Suprapubic skin (tissue), 4 donors: Measurements from ENCODE around the gene NCBP2. TPM values are rescaled to one million over a fixed set of nuclear protein-coding genes. Genes with fewer than 3 reads are reported as not detected.

Experiments used
- DNase-seq, 2 donors: peaks; one replicate each; pipeline ENCODE4 v3.0.0-alpha.2; 2019; ENCODE audit warnings: low spot score in 2 of 2
- H3K27ac ChIP-seq: fragments of 200-600 bp; sonication (generic); one replicate; pipeline ENCODE4 v1.5.1; 2019
- H3K27me3 ChIP-seq: fragments of 200-600 bp; sonication (generic); one replicate; pipeline ENCODE4 v1.5.1; 2019
- H3K36me3 ChIP-seq: fragments of 200-600 bp; sonication (generic); one replicate; pipeline ENCODE4 v1.5.1; 2019
- H3K4me1 ChIP-seq: fragments of 200-600 bp; sonication (generic); one replicate; pipeline ENCODE4 v1.5.1; 2019
- H3K4me3 ChIP-seq: fragments of 200-600 bp; sonication (generic); one replicate; pipeline ENCODE4 v1.5.1; 2019; ENCODE audit warnings: mild to moderate bottlenecking
- H3K9me3 ChIP-seq: fragments of 200-600 bp; sonication (generic); one replicate; pipeline ENCODE4 v1.5.1; 2019
- CTCF ChIP-seq, 2 donors: fragments of 200-600 bp in 1 of 2; fragments of 450-650 bp in 1 of 2; sonication (generic) in 1 of 2; IDR thresholded peaks; one replicate each; pipeline ENCODE4 v1.5.1; 2016 to 2019; ENCODE audit warnings: antibody characterized with exemption in 2 of 2, mild to moderate bottlenecking in 1 of 2, moderate library complexity in 1 of 2
- EP300 ChIP-seq: sonication (generic); formaldehyde crosslinking; IDR thresholded peaks from one replicate; pipeline ENCODE4 v1.6.1; 2017; ENCODE audit warnings: antibody characterized with exemption
- POLR2A ChIP-seq, 2 donors: fragments of 450-650 bp; IDR thresholded peaks; one replicate each; pipeline ENCODE4 v1.6.1; 2017; ENCODE audit warnings: antibody characterized with exemption in 2 of 2, mild to moderate bottlenecking in 2 of 2, moderate library complexity in 2 of 2
- POLR2AphosphoS5 ChIP-seq, 3 donors: sonication (generic); formaldehyde crosslinking; IDR thresholded peaks; one replicate each; pipeline ENCODE4 v1.6.1; 2017; ENCODE audit warnings: antibody characterized with exemption in 3 of 3
- WGBS: methylation state at CpG from one replicate; pipeline ENCODE4 v1.1.5; 2018; 5-methylcytosine and 5-hydroxymethylcytosine counted together
- total RNA-seq, 4 donors: library from RNA; depleted of rRNA; stranded (reverse); fragments of >200 nt; gene quantifications; one replicate each; pipeline ENCODE4 v1.1.0, GENCODE V29; 2016

Gene NCBP2
- total RNA-seq, 4 donors from 2014 or later = 27.1 to 33.0 (median 28.3) TPM

GRCh38 chr3:196966526-196967401 lies 24.4 kb upstream of the NCBP2 start:
- DNase-seq = peak in 1 of 2 donors; percentile 61
- 79% methylated on average over 26 of the region's 47 CpGs for WGBS
- peaks cover 15% of the 10 kb centered on the region for H3K4me1 ChIP-seq

GRCh38 chr3:196965804-196966173 lies 23.5 kb upstream of the NCBP2 start:
- Histone ChIP-seq H3K27me3 (no peaks in the 10 kb centered on the region), H3K9me3 (no peaks in the 10 kb centered on the region), H3K4me3 (no peak overlapping the region), H3K36me3 (peaks cover 8% of the 10 kb centered on the region), H3K4me1 (peaks cover 15% of the 10 kb centered on the region), H3K27ac (no peak overlapping the region)
- WGBS = 93% methylated on average over 10 of the region's 10 CpGs
- no peak for TF ChIP-seq POLR2A (IDR thresholded peaks at IDR 0.05)
- no peak for TF ChIP-seq EP300
- DNase-seq = no peak

More at GRCh38 chr3:196966526-196967401, 24.4 kb upstream of the NCBP2 start:
- Histone ChIP-seq H3K27me3 (no peaks in the 10 kb centered on the region), H3K4me3 (no peak overlapping the region), H3K36me3 (peaks cover 8% of the 10 kb centered on the region), H3K9me3 (no peaks in the 10 kb centered on the region), H3K27ac (no peak overlapping the region)
- TF ChIP-seq POLR2A (IDR thresholded peaks at IDR 0.05) (no peak), EP300 (no peak), POLR2AphosphoS5 (IDR thresholded peaks at IDR 0.05) (no peak), CTCF (IDR thresholded peaks at IDR 0.05) (no peak)

- TF ChIP-seq EP300 = no peak
- TF ChIP-seq POLR2A (IDR thresholded peaks at IDR 0.05) = no peak
- TF ChIP-seq CTCF (IDR thresholded peaks at IDR 0.05) = no peak
- no peak for TF ChIP-seq POLR2AphosphoS5 (IDR thresholded peaks at IDR 0.05)
- Histone ChIP-seq H3K27ac (no peak overlapping the region), H3K36me3 (peaks cover 8% of the 10 kb centered on the region), H3K4me3 (no peak overlapping the region), H3K27me3 (no peaks in the 10 kb centered on the region), H3K9me3 (no peaks in the 10 kb centered on the region), H3K4me1 (peaks cover 15% of the 10 kb centered on the region)
- WGBS = 93% methylated on average over 11 of the region's 11 CpGs
- no peak for DNase-seq
Measured at GRCh38 chr3:196965112-196965803, 22.9 kb upstream of the NCBP2 start.

GRCh38 chr3:196963631-196963953 lies 21.3 kb upstream of the NCBP2 start:
- Histone ChIP-seq H3K4me1 (peaks cover 12% of the 10 kb centered on the region), H3K4me3 (no peak overlapping the region), H3K9me3 (no peaks in the 10 kb centered on the region), H3K27ac (no peak overlapping the region), H3K36me3 (peaks cover 8% of the 10 kb centered on the region), H3K27me3 (no peaks in the 10 kb centered on the region)
- DNase-seq = no peak
- no peak for TF ChIP-seq CTCF (IDR thresholded peaks at IDR 0.05)
- 81% methylated on average over 2 of the region's 2 CpGs for WGBS

- WGBS = 87% methylated on average over 10 of the region's 10 CpGs
- no peak overlapping the region for H3K4me3 ChIP-seq
- no peaks in the 10 kb centered on the region for H3K9me3 ChIP-seq
- no peak for TF ChIP-seq EP300
- TF ChIP-seq POLR2AphosphoS5 (IDR thresholded peaks at IDR 0.05) = no peak
- no peak for TF ChIP-seq CTCF (IDR thresholded peaks at IDR 0.05)
- TF ChIP-seq POLR2A (IDR thresholded peaks at IDR 0.05) = no peak
- peaks cover 7% of the 10 kb centered on the region for H3K4me1 ChIP-seq
- H3K27ac ChIP-seq = no peak overlapping the region
- peaks cover 8% of the 10 kb centered on the region for H3K36me3 ChIP-seq
- DNase-seq = no peak
- H3K27me3 ChIP-seq = no peaks in the 10 kb centered on the region
Measured at GRCh38 chr3:196962930-196963630, 20.8 kb upstream of the NCBP2 start.
